SHP77 treated with DMSO at 0.1 percent for 48 hours (cell line): ENCODE results near the gene TMX1.

Experiments
- DNase-seq: peaks from one replicate; lab custom pipeline; 2025; lab: John Stamatoyannopoulos, UW

Gene TMX1

DNA sequence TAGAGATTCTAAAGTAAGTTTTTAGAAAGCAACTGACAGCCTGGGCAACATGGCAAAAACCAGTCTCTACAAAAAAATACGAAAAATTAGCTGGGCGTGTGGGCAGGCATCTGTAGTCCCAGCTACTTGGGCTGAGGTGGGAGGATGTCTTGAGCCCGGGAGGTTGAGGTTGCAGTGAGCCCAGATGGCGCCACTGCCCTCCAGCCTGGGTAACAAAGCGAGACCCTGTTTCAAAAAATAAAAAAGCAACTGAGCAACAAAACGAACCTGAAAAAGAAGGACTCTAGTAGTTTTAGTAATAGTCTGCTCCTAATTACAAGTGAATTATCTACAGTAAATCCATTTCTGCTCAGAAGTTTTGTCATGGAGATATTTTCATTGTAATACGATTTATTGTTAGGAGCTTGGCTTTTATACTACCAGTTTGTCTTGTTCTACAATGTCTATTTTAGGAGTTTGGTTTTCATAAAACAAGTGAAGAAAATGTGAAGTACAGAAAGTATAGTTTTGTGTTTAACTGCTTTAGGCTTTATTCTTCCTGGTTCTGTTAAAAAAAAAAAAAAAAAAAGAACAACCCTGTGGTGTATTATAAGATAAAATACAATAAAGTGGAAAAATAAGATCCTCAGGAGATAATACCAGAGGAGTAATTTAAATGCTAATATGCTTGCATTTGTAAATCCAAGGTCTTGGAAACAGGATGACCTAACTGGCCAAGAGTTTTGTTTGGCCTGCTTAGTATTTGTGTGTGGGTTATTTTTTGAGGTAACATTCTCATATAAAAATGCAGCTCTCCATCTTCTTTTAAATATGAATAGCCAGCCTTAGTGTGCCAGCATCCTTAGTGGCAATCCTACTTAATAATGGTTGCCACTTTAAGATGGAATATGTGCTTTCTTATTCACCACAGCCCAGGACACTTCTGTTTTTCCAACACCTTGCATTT is 2.8 kb downstream of the TMX1 start:
- DNase-seq: no peak

DNA sequence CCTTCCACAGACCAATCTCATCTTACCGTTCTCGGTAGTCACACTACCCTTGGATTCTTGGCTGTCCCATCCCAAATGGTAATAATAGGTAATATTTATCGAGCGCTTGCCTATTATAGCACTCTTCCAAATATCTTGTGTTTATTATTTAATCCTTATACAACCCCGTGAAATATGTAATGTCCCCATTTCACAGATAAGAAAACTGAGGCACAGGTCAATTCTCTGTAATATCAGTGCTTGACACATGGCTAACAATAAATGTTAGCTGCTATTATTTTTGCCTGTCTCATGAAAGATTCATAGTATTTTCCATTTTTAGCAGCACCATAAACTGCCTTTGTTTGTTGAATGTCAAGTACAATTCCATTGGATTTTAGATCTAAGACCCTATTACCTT is 4.5 kb downstream of the TMX1 start:
- no peak for DNase-seq

DNA sequence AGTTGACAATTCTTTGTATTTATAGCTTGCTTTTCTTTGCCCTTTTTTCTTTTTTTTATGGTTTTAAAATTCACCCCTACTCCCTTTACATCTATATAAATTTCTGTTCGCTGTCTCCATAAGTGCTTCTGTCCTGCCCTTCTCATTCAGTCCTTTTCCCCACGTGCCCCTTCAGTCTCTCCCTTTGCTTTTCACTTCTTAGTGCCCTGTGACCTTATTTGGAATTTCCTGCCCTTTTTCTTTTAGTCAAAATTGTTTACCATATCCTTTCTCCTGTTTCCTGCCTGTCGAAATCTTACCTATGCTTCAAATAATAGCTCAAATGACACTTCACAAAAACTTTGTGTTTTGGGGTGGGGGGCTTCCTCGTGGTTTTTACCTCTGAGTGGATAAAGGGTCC is 6.0 kb downstream of the TMX1 start:
- no peak for DNase-seq

DNA sequence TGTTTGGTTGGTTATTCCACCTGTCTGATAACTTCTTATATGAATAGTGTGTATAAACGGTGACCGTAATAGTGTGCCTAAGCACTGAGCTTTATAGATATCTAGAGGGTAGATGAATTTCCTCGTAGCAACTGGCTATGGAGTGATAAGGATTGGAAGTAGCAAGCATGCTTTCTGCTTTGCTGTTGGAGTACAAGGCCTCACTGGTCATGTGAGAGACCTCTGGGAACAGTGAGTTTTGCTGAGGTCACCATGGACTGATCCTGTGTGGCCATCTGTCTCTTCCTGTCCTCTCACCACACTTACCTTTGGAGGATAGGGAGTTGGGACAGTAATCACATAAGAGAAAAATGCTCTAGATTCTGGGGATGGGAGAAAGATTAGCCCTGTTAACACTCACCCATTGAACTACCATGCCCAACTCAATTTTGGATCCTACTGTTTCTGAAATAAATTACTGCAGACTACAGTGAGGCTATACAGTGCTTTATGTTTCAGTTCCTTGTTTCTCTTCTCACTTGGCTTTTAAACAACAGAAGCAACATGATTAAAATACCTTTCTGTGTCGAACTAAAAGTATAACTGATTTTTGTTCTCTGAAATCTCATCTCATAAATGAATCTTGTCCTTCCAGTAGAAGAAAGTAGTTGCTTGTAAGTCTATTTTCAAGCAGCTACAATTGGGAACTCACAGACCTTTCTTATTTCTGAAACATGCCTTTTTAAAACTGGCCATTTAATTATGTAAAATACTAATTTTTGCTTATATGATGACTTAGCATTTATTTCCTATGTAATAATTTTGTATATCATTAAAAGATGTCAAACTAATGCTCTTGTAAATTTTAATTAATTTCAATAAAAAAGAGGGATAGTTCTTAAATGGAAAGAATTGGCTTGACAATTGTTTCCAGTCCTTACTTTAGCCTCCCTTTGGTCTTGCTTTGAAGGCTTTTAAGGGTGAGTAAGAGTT is 8.3 kb downstream of the TMX1 start:
- no peak for DNase-seq

DNA sequence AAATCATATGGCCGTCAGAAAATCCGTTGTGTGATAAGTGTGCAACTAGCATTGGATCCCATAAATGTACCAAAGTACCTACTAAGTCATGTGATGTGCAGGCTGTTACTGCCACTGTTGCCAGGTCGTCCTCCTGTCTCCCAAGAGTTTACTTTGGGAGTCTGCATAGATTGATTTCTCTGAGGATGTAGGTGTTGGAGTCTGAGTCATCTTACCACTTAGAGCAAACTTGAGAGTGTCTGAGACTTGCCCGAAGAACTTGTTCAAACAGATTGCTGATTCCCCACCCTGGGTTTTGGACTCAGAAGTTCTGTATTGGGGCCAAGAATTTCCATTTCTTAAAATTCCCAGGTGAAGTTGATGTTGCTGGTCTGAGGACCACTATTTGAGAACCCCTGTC is 11.4 kb downstream of the TMX1 start:
- no peak for DNase-seq

DNA sequence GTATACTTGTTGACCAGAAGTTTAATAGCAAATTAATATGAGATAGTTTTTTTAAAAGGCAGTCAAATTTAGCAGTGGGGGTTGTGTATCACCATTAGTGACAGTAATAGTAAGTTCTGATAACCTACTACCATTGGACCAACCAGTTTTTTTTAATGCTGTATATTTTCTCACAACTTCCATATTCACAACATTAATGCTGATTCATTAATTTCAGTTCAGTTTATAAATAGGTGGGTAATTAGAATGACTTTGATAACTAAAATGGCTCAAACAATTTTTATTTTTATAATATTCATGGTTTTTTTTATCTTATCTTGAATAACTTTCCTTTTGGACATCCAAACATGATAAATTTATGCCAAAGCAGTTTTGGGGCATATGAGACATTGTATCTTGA is 13.8 kb downstream of the TMX1 start:
- no peak for DNase-seq

DNA sequence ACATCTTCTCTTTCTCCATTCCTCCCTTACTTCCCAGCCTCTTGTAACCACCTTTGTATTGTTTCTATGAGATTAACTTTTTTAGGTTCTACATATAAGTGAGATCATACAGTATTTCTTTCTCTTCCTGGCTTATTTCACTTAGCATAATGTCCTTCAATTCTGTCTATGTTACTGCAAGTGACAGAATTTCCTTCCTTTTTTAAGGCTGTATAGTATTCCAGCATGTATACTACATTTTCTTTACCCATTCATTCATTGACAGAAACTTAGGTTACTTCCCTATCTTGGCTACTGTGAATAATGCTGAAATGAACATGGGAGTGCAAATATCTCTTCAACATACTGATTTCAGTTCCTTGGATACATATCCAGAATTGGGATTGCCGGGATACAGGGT is 18.2 kb downstream of the TMX1 start:
- DNase-seq: no peak

DNA sequence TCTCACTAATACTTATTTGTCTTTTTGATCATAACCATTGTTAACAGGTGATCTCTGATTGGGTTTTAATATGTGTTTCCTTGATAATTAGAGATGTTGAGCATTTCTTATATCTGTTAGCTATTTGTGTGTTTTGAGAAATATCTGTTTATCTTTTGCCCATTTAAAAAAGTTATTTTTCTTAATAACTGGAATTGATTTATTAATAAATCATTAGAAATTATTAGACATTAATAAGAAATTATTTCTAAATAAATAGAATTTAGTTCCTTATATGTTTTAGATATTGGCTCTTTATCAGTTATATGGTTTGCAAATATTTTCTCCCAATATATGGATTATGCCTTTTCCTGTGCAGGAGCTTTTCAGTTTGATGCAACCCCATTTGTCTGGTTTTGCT is 18.7 kb downstream of the TMX1 start:
- no peak for DNase-seq

DNA sequence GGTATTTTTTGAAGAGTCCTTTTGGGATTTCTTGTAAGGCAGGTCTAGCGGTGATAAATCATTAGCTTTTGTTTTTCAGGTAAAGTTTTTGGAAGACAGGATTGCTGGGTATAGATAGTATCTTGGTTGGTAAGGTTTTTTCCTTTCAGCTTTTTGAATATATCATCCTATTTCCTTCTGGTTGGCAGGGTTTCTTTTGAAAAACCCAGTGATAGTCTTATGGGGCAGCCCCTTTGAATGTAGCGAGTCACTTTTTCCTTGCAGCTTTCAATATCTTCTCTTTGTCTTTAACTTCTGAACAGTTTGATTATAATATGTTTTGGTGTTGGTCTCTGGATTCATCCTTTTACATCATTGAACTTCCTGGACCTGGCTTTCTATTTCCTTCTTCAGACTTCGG is 20.2 kb downstream of the TMX1 start:
- DNase-seq: no peak

DNA sequence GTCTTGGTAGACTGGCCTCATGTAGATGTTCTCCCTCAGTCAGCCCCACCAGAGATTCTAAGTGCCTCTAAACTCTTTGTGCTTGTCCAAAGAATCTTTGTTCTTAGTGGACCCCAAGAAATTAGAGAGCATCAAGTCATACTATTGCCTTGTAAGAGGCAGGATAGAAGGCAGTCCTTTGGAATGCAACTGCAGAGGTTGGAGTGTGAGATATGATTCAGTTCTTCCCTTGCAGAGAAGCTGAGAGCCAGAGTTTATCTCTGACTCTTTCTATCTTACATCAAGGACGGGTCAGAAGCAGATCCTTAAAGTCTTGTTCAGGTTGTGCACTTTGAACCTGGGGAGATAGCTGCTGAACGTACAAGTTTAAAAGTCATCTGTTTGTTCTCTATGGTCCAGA is 21.1 kb downstream of the TMX1 start:
- no peak for DNase-seq

DNA sequence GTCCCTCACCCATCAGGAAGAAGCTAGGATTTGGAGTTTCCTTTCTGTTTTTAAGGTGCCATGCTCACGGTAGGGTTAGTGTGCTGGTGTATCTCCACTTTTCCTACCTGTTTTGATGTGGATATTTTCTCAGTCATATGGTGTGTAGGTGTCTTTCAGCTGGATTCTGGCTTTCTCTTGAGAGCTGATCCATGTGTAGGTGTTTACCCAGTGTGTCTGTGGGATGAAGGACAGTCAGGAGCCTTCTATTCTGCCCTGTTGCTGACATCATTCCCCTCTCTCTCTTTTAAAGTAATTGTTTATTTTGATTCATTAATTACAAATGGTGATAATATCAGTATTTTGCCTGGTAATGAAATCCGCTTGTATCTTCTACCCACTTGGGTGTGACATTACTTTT is 22.8 kb downstream of the TMX1 start:
- no peak for DNase-seq

DNA sequence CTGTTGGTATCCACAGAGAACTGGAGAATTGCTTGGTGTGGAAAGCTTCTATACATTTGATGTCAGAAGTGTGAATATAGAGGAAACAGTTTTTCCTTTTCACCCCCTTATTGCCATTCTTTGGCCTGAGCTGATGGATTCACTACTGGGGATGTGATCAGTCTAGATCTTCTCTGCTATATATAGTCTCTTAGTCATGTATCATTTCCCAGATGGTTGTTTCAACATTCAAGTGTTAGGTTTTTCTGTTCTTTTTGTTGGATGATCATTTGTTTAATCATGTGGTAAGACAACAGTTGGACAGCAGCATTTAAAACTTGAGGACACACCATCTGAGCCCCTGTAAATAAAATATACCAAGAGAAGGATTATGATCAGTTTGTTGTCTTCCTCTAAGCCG is 29.6 kb downstream of the TMX1 start:
- DNase-seq: no peak

DNA sequence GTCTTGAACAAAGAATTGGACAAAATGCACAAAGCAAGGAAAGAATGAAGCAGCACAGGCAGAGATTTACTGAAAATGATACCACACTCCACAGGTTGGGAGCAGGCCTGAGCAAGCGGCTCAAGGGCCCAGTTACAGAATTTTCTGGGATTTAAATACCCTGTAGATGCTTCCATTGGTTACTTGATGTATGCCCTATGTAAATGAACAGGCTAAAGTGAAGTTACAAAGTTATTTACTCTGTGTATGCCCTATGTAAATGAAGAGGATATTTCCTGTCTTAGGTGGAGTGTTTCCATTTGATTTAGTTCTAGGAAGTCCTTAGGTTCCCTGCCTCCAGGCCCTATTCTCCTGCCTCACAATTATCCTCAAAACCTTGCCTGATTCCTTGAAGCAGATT is 36.6 kb downstream of the TMX1 start:
- no peak for DNase-seq

DNA sequence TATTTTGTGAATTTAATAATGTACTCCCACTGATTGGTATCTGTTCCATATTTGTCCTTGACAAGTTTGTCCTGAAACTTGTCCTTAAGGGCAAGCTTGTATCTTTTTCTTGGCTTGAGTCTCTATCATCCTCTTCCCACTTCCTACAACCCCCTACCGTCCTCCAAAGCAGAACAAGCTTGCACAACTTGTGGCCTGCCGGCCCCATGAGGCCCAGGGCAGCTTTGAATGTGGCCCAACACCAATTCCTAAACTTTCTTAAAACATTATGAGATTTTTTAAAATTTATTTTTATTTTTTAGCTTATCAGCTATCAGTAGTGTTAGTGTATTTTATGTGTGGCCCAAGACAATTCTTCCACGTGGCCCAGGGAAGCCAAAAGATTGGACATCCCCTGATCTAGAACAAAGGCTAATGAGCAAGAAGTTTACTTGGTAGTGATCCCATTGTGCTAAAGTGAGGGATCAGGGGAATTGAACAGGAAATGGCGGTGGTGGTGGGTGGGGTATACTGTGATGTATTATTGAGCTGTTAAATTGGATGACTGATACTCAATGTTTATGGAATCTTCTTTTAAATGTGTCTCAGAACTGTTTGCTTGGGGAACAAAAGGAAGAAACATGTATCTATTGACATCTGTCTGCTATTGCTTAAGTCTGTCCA is 37.8 kb downstream of the TMX1 start:
- DNase-seq: no peak

DNA sequence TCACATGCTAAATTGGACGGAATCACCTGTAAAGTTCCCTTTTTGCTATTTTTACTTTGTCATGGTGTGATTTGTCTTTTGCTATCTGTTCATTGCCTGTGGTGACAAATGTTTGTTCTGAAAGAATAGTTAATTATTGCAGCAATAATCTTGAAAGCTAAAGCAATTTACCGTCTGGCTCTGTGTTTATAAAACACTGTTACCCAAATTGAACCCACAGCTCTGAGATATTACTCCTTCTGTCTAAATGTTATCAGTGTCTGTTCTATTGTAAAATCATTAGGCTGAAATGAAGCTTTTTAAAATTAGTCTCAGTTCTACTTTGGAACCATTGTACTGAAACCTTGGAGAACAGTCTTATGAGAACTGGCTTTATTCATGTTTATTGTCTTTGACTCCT is 42.5 kb downstream of the TMX1 start:
- no peak for DNase-seq

DNA sequence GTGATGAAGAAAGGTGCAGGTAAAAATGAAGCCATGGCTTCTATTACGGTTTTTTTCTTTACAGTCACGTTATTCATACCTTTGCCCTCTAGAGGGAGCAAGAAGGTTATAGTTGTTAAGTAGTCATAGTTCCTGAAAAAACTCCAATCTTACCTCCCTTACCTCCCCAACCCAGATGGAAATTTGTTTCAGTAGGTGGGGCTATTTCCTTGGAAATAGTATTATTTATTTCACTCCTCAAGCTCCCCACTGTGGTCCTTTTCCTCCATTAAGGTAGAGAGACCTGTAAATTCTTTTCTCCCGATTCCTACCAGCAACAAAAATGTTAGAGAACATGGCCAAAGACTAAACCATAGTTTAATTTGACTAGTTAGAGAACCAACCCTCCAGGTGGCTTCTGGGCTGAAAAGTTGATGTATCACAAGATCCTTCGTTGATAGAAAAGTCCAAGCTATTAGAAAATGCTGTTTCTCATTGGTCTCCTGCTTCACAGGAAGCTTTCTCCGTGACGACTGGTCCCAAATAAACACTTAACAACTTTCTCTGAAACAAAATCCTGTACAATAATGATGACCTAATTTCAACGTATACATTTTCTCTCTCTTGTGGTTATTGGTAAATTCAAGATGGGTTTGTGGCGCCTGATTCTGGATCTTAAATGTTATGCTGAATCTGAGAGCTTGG is 43.5 kb downstream of the TMX1 start:
- peak; percentile 77 for DNase-seq

DNA sequence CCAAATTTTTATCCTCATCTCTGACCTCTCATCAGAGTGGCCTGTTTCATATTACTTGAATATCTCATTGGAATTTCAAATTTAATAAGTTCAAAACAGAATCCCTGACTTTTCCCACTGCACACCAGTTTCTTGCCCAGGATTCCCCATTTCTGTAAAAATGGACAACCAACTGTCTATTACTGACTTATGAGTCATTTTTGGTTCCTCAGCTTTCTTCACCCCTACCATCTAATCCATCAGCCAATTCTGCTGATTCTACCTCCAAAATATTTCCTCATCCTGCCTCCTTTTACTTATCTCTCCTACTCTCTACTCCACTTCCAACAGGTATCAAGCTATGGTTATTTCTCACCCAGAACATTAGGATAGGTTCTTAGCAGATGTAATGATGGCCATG is 44.2 kb downstream of the TMX1 start:
- no peak for DNase-seq

DNA sequence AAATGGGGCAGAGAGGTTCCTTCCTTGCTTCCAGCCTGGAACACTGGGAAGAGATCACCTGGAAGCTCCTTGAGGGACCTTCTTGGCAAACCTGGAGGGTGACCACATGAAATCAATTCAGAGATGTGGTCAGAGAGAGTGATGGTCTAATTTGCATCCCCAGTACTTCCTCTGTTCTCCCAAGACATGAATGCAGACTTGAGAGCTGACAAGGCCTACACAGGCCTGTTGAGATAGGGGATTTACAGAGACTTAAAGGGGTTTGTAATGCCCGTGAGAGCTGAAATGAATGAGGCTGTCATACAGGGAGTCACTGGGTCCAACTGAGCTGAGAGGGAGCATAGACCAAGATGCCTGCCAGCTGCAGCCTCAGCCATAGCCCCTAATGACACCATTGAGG is 45.1 kb downstream of the TMX1 start:
- no peak for DNase-seq

DNA sequence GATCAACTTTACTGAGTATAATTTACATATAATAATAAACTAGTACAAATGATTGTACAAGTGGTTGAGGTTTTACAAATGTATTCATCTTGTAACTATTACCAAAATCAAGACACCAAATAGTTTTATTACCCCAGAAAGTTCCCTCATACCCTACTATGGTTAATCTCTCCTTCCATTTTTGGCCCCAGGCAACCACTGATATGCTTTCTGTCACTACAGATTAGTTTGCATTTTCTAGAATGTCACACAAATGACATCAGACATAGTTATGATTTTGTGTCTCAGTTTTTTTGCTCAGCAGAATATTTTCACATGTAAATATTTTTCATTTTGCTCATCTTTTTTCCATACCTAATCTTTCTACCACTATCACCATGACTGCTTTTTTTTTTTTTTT is 49.1 kb downstream of the TMX1 start:
- no peak for DNase-seq

DNA sequence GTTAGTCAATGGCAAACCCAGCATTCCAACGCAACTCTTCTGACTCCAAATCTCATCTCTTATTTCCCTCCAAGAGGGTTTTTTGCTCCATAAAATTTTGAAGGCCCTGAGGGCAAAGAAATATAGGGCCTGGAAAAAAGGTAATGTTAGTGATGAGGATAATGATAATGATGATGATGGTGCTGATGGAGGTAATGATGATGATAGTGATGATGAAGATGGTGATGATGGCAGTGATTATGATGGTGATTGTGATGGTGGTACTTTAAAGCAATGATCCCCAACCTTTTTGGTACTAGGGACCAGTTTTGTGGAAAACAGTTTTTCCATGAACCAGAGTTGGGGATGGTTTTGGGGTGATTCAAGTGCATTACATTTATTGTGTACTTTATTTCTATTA is 50.1 kb downstream of the TMX1 start:
- DNase-seq: no peak

DNA sequence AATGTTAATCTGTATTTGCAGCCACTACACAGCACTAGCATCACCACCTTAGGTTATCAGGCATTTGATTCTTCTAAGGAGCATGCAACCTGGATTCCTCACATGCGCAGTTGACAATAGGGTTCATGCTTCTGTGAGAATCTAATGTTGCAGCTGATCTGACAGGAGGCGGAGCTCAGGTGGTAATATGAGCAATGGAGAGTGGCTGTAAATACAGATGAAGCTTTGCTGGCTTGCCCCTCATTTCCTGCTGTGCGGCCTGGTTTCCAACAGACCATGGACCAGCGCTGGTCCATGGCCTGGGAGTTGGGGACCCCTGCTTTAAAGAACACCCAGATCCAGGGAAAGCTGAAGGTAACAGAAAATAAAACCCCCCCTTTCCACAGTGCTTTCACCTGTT is 51.0 kb downstream of the TMX1 start:
- DNase-seq: no peak
